Esophagus squamous epithelium (tissue), 4 donors: ENCODE results near the gene CHD6.

Experiments
- CTCF ChIP-seq, 6 experiments: fragments of 450-650 bp in 4 of 6; fragments of 200-600 bp in 2 of 6; sonication (generic) in 2 of 6; IDR thresholded peaks; one replicate each; pipeline ENCODE4 v1.5.1; 2016 to 2019; ENCODE audit warnings: antibody characterized with exemption in 6 of 6, mild to moderate bottlenecking in 4 of 6, moderate library complexity in 4 of 6
- POLR2A ChIP-seq, 4 donors: fragments of 450-650 bp; IDR thresholded peaks; one replicate each; pipeline ENCODE4 v1.6.1; 2017; ENCODE audit warnings: antibody characterized with exemption in 4 of 4, mild to moderate bottlenecking in 4 of 4, moderate library complexity in 3 of 4

- TF ChIP-seq CTCF (IDR thresholded peaks at IDR 0.05) (no peak), POLR2A (IDR thresholded peaks at IDR 0.05) (no peak)
These were observed 73.7 kb downstream of the CHD6 start for GRCh38 chr20:41544472-41544871.
